Neutrophil (primary cell): ENCODE measurements around the gene PNPLA5.

Experiments
- H3K27ac ChIP-seq: fragments of 200-600 bp; sonication (generic); 2 replicates; pipeline ENCODE4 v1.5.1; 2016; ENCODE audit warnings: mild to moderate bottlenecking, moderate library complexity
- H3K27me3 ChIP-seq: fragments of 200-600 bp; sonication (generic); 2 replicates; pipeline ENCODE4 v1.6.0; 2016; ENCODE audit warnings: mild to moderate bottlenecking
- H3K36me3 ChIP-seq: fragments of 200-600 bp; sonication (generic); 2 replicates; pipeline ENCODE4 v1.5.1; 2017
- H3K4me1 ChIP-seq, 2 experiments: fragments of 200-600 bp in 1 of 2; sonication (generic) in 1 of 2; 1 replicate in 1 of 2; 2 replicates in 1 of 2; pipeline versions ENCODE4 v1.5.1 to v1.6.1; 2013 to 2016; ENCODE audit warnings: low read depth in 1 of 2, low read length in 1 of 2, mild to moderate bottlenecking in 1 of 2, moderate library complexity in 1 of 2; ENCODE audit not compliant: control insufficient read depth in 1 of 2, insufficient read depth in 1 of 2
- H3K4me3 ChIP-seq, 2 experiments: fragments of 200-600 bp in 1 of 2; sonication (generic) in 1 of 2; 1 replicate in 1 of 2; 2 replicates in 1 of 2; pipeline ENCODE4 v1.5.1; 2013 to 2016; ENCODE audit warnings: low read depth in 1 of 2, low read length in 1 of 2, mild to moderate bottlenecking in 1 of 2, moderate library complexity in 1 of 2
- H3K9me3 ChIP-seq: fragments of 200-600 bp; sonication (generic); 2 replicates; pipeline ENCODE4 v1.5.1; 2016
- TF ChIP-seq, protein P1 (sequence below): fragments of 200-600 bp; sonication (generic); IDR thresholded peaks from 2 replicates; pipeline ENCODE4 v1.5.1; 2016; ENCODE audit warnings: antibody characterized with exemption

PNPLA5 gene

GRCh38 chr22:43867839-43868635 lies 23.8 kb downstream of the PNPLA5 start:
- H3K27me3 ChIP-seq: peaks cover 34% of the 10 kb centered on the region
- no peaks in the 10 kb centered on the region for H3K4me1 ChIP-seq
- no peaks in the 10 kb centered on the region for H3K36me3 ChIP-seq
- no peaks in the 10 kb centered on the region for H3K9me3 ChIP-seq
- TF ChIP-seq, protein P1, sequence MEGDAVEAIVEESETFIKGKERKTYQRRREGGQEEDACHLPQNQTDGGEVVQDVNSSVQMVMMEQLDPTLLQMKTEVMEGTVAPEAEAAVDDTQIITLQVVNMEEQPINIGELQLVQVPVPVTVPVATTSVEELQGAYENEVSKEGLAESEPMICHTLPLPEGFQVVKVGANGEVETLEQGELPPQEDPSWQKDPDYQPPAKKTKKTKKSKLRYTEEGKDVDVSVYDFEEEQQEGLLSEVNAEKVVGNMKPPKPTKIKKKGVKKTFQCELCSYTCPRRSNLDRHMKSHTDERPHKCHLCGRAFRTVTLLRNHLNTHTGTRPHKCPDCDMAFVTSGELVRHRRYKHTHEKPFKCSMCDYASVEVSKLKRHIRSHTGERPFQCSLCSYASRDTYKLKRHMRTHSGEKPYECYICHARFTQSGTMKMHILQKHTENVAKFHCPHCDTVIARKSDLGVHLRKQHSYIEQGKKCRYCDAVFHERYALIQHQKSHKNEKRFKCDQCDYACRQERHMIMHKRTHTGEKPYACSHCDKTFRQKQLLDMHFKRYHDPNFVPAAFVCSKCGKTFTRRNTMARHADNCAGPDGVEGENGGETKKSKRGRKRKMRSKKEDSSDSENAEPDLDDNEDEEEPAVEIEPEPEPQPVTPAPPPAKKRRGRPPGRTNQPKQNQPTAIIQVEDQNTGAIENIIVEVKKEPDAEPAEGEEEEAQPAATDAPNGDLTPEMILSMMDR: no peak
- H3K4me3 ChIP-seq: no peak overlapping the region
- no peak overlapping the region for H3K27ac ChIP-seq

DNA sequence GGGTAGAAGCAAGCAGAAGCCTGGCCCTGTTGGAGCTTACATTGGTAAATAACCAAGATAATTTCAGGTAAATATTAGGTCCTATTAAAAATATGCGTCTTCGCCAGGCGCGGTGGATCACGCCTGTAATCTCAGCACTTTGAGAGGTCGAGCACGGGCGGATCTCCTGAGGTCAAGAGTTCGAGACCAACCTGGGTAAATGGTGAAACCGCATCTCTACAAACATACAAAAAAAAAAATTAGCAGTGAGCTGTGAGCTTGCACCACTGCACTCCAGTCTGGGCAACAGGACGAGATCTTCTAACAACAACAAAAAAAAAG lies 29.0 kb downstream of the PNPLA5 start:
- Histone ChIP-seq H3K9me3 (no peaks in the 10 kb centered on the region), H3K4me1 (peaks cover 0 to 2% of the 10 kb centered on the region in 2 experiments), H3K27ac (no peak overlapping the region), H3K27me3 (peaks cover 78% of the 10 kb centered on the region), H3K36me3 (no peaks in the 10 kb centered on the region), H3K4me3 (no peak overlapping the region)
- TF ChIP-seq, protein P1: no peak

DNA sequence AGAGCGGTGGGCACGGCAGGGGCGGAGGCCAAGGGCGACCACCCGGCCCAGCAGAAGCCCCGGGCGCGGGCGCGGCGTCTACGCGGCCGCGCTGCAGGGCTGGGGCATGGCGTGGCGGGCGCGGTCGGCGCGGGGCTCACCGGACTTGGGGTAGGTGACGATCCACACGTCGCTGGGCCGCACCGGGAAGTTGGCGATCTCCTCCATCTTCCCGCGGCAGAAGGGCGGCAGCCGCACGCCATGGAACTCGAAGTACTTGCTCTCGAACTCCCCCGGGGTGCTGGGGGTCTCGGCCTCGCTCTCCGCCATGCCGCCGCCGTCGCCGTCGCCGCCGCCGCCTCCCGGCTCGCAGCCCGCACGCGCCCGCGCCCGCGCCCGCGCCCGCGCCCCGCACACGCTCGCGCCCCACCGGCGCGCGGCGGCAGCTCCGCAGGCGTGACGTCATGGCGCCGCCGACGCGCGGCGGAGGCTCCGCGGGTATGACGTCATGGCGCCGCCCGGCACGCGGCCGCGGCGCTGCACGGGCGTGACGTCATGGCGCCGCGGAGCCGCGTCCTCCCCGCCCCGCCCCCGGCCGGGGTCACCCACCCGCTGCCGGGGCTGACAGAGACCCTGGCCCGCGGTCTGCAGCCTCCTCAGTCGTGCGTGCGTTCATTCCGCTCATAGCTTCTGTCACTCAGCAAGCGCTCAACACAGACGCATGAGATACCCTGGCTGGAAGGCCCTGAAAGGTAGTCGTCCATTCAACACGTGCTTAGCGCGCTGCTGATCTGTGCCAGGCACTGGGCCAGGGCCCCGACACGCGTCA lies 29.5 kb downstream of the PNPLA5 start, which contains the start of gene SULT4A1:
Gene SULT4A1, minus strand, starts transcription at position 440 of the 808 bp plus-strand sequence. Its CDS starts 131 bp downstream, at position 309.
- Histone ChIP-seq H3K27ac (no peak within 1 kb of the TSS), H3K9me3 (no peaks in the 10 kb centered on the region), H3K36me3 (no peaks in the 10 kb centered on the region), H3K27me3 (peaks cover 78% of the 10 kb centered on the region), H3K4me1 (peaks cover 0 to 2% of the 10 kb centered on the region in 2 experiments), H3K4me3 (no peak within 1 kb of the TSS)
- TF ChIP-seq, protein P1: no peak

DNA sequence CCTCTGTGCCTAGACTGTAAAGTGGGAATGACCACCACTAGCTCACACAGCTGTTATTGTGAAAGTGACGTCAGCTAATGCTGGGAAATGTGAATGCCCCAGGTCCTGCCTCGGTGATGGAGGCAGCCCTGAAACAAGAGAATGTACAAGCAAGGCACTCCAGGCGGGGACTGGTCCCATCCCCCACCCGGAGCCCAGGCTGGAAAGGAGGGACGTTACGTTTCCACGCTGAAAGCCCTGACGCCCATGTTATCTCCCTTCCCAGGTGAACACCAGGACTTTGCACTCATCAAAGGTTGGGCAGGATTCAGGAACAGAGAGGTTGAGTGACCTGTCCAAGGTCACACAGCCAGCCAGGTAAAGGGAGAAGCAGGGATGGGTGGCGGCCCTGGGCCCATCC lies 30.3 kb downstream of the PNPLA5 start:
- Histone ChIP-seq H3K27me3 (peaks cover 78% of the 10 kb centered on the region), H3K4me1 (peaks cover 0 to 2% of the 10 kb centered on the region in 2 experiments), H3K9me3 (no peaks in the 10 kb centered on the region), H3K4me3 (no peak overlapping the region), H3K27ac (no peak overlapping the region), H3K36me3 (no peaks in the 10 kb centered on the region)
- TF ChIP-seq, protein P1: no peak

GRCh38 chr22:43860831-43861230 lies 31.0 kb downstream of the PNPLA5 start:
- Histone ChIP-seq H3K4me1 (peaks cover 0 to 2% of the 10 kb centered on the region in 2 experiments), H3K4me3 (no peak overlapping the region), H3K27me3 (peaks cover 72% of the 10 kb centered on the region), H3K9me3 (no peaks in the 10 kb centered on the region), H3K27ac (no peak overlapping the region), H3K36me3 (no peaks in the 10 kb centered on the region)
- TF ChIP-seq, protein P1: no peak
